HEK293 (cell line): ENCODE measurements around the gene AFG3L2.
A peak's percentile ranks its signal among the peaks of the same experiment; 100 is the strongest.

Experiments used
- CTCF ChIA-PET: fragments of 350-600 bp; formaldehyde crosslinking; extraction: SDS; loops from one replicate; lab custom pipeline; 2021; ENCODE audit warnings: antibody characterized with exemption; lab: Yijun Ruan, JAX
- POLR2A ChIA-PET: fragments of 300-600 bp; formaldehyde crosslinking; extraction: SDS; loops from one replicate; lab custom pipeline; 2020; ENCODE audit warnings: antibody characterized with exemption, inconsistent platforms; lab: Yijun Ruan, JAX
- H3K27ac ChIP-seq: fragments of 200-500 bp; sonication (Bioruptor generic); 2 replicates; pipeline ENCODE4 v1.5.1; 2014; ENCODE audit warnings: low read depth, low read length, control low read depth, inconsistent platforms; ENCODE audit errors: extremely low read depth
- H3K36me3 ChIP-seq, 2 experiments: fragments of 200-500 bp in 1 of 2; sonication (Bioruptor generic) in 1 of 2; 1 replicate in 1 of 2; 2 replicates in 1 of 2; pipeline ENCODE4 v1.5.1; 2014 to 2017; ENCODE audit warnings: inconsistent platforms in 2 of 2, low read length in 2 of 2; ENCODE audit not compliant: control insufficient read depth in 2 of 2, insufficient read depth in 1 of 2
- H3K4me1 ChIP-seq: fragments of 200-500 bp; sonication (Bioruptor generic); 2 replicates; pipeline ENCODE4 v1.5.1; 2014; ENCODE audit warnings: mild to moderate bottlenecking, low read length, inconsistent platforms; ENCODE audit not compliant: control insufficient read depth, insufficient read depth
- H3K4me3 ChIP-seq: 2 replicates; pipeline ENCODE4 v1.5.1; 2011; ENCODE audit warnings: low read depth, mild to moderate bottlenecking, control low read depth, low read length, moderate library complexity
- H3K9me3 ChIP-seq: fragments of 200-500 bp; sonication (Bioruptor generic); 2 replicates; pipeline ENCODE4 v1.5.1; 2014; ENCODE audit warnings: low read depth, low read length, inconsistent platforms; ENCODE audit not compliant: control insufficient read depth, insufficient read depth
- CTCF ChIP-seq: fragments of 450-650 bp; formaldehyde crosslinking; IDR thresholded peaks from 2 replicates; pipeline ENCODE4 v1.5.1; 2016; ENCODE audit warnings: missing biosample characterization, missing genetic modification characterization
- OSR2 ChIP-seq: fragments of 450-650 bp; formaldehyde crosslinking; IDR thresholded peaks from 2 replicates; pipeline ENCODE4 v1.5.1; 2016; ENCODE audit warnings: missing biosample characterization, missing genetic modification characterization
- PRDM2 ChIP-seq: fragments of 450-650 bp; formaldehyde crosslinking; IDR thresholded peaks from 2 replicates; pipeline ENCODE4 v1.5.1; 2016; ENCODE audit warnings: missing biosample characterization, missing genetic modification characterization, borderline replicate concordance
- SETDB1 ChIP-seq: IDR thresholded peaks from one replicate; pipeline ENCODE4 v1.6.1; 2017; ENCODE audit warnings: mild to moderate bottlenecking, low read length, moderate library complexity, mixed read lengths; ENCODE audit not compliant: insufficient read length
- SP3 ChIP-seq: fragments of 450-650 bp; formaldehyde crosslinking; IDR thresholded peaks from 2 replicates; pipeline ENCODE4 v1.5.1; 2016; ENCODE audit warnings: missing biosample characterization, missing genetic modification characterization
- SP7 ChIP-seq: fragments of 450-650 bp; formaldehyde crosslinking; IDR thresholded peaks from 2 replicates; pipeline ENCODE4 v1.5.1; 2016; ENCODE audit warnings: missing biosample characterization, missing genetic modification characterization
- ZBTB8A ChIP-seq: fragments of 450-650 bp; formaldehyde crosslinking; IDR thresholded peaks from 2 replicates; pipeline ENCODE4 v1.5.1; 2016; ENCODE audit warnings: missing biosample characterization, missing genetic modification characterization
- ZNF239 ChIP-seq: fragments of 450-650 bp; formaldehyde crosslinking; IDR thresholded peaks from 2 replicates; pipeline ENCODE4 v1.5.1; 2016; ENCODE audit warnings: missing biosample characterization, missing genetic modification characterization
- ZNF24 ChIP-seq: fragments of 450-650 bp; formaldehyde crosslinking; IDR thresholded peaks from 2 replicates; pipeline ENCODE4 v1.5.1; 2016; ENCODE audit warnings: missing biosample characterization, missing genetic modification characterization
- ZNF416 ChIP-seq: fragments of 450-650 bp; formaldehyde crosslinking; IDR thresholded peaks from 2 replicates; pipeline ENCODE4 v1.5.1; 2016; ENCODE audit warnings: missing biosample characterization, missing genetic modification characterization
- ZNF548 ChIP-seq: fragments of 450-650 bp; formaldehyde crosslinking; IDR thresholded peaks from 2 replicates; pipeline ENCODE4 v1.5.1; 2016; ENCODE audit warnings: missing biosample characterization, missing genetic modification characterization
- ZNF600 ChIP-seq: fragments of 450-650 bp; formaldehyde crosslinking; IDR thresholded peaks from 2 replicates; pipeline ENCODE4 v1.5.1; 2016; ENCODE audit warnings: missing biosample characterization, missing genetic modification characterization
- ZNF639 ChIP-seq: fragments of 450-650 bp; formaldehyde crosslinking; IDR thresholded peaks from 2 replicates; pipeline ENCODE4 v1.5.1; 2016; ENCODE audit warnings: missing biosample characterization, missing genetic modification characterization
- ZNF654 ChIP-seq: fragments of 450-650 bp; formaldehyde crosslinking; IDR thresholded peaks from 2 replicates; pipeline ENCODE4 v1.5.1; 2016; ENCODE audit warnings: low read depth, missing biosample characterization, missing genetic modification characterization
- ZNF660 ChIP-seq: fragments of 450-650 bp; IDR thresholded peaks from 2 replicates; pipeline ENCODE4 v1.5.1; 2018; ENCODE audit warnings: missing biosample characterization, mild to moderate bottlenecking, missing genetic modification characterization
- ZNF707 ChIP-seq: fragments of 450-650 bp; formaldehyde crosslinking; IDR thresholded peaks from 2 replicates; pipeline ENCODE4 v1.5.1; 2016; ENCODE audit warnings: missing biosample characterization, missing genetic modification characterization
- ZNF837 ChIP-seq: fragments of 450-650 bp; formaldehyde crosslinking; IDR thresholded peaks from 2 replicates; pipeline ENCODE4 v1.5.1; 2016; ENCODE audit warnings: missing biosample characterization, missing genetic modification characterization
- ZSCAN30 ChIP-seq: fragments of 450-650 bp; IDR thresholded peaks from 2 replicates; pipeline ENCODE4 v1.5.1; 2018; ENCODE audit warnings: missing biosample characterization, mild to moderate bottlenecking, missing genetic modification characterization, moderate library complexity

AFG3L2 gene

DNA sequence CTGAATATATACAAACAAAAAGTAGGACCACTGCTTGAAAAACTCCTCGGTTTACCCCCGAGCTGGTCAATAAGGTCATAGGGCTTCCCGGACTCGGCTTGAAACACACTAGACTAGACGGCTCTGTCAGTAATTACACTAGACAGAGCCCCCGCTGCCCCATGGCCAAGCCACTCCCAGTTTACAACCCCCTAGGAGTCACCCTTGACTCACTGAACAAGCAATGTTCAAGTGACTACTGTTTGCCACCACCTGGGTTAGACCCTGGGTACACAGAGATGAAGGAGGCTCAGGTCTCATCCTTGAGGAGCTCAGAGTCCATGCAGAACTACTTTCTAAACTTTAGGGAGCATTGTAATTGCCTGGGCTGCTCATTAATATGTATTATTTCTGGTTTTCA lies 17.0 kb upstream of the AFG3L2 start:
- CTCF ChIA-PET, result interaction anchor here (0.6 to 6.1 kb wide), 15 partner anchors 9 to 541 kb away, joined by 3 to 118 read pairs (median 3); partner anchors contain the start of genes PRELID3A and SPIRE1
- POLR2A ChIA-PET, result interaction anchor here (1.2 kb wide), 1 partner anchor 17 kb away, joined by 3 read pairs; the partner anchor contains the start of gene AFG3L2
- H3K9me3 ChIP-seq, result no peaks in the 10 kb centered on the region
- no peak overlapping the region for H3K4me3 ChIP-seq
- H3K27ac ChIP-seq, result no peak overlapping the region
- no peak for TF ChIP-seq ZBTB8A (tag by site-specific recombination)
- TF ChIP-seq ZNF24, result no peak
- TF ChIP-seq OSR2 (tag by site-specific recombination), result peak; percentile 36; the same call in 1 of the 2 replicates
- TF ChIP-seq, all 188 proteins: peak for 1
- Histone ChIP-seq H3K4me1 (no peaks in the 10 kb centered on the region), H3K36me3 (no peaks in the 10 kb centered on the region)

DNA sequence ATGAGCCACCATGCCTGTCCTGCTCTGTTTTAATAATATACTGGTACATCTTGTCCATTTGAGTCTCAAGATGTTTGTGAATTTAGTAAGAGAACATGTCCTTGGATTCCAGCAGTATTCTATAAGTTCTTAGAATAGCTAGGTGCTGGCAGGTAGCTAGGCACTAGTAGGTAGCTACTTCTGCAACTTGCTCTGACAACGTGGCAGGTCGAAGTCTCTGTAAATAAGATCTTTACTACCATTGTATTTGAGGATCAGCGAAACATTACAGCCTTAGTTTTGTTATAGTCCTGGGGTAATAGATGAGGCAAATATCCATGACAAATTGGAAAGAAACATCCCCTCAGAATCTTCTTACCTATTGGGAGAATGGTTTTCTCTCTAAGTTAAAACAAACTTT lies 16.5 kb upstream of the AFG3L2 start:
- CTCF ChIA-PET, result interaction anchor here (0.6 to 6.1 kb wide), 20 partner anchors 10 to 766 kb away, joined by 3 to 118 read pairs (median 4); partner anchors contain the start of genes PRELID3A and SPIRE1
- no peak overlapping the region for H3K27ac ChIP-seq
- POLR2A ChIA-PET, result interaction anchor here (0.8 to 1.2 kb wide), 2 partner anchors 9 to 16 kb away, joined by 3 read pairs; partner anchors contain the start of gene AFG3L2
- H3K36me3 ChIP-seq, result no peaks in the 10 kb centered on the region
- H3K4me3 ChIP-seq, result no peak overlapping the region
- no peaks in the 10 kb centered on the region for H3K4me1 ChIP-seq
- no peaks in the 10 kb centered on the region for H3K9me3 ChIP-seq
- no peak for TF ChIP-seq ZNF416 (tag by site-specific recombination)
- TF ChIP-seq ZNF837 (tag by site-specific recombination), result no peak
- no peak for TF ChIP-seq SETDB1
- no peak for TF ChIP-seq ZNF239 (tag by site-specific recombination)
- TF ChIP-seq, all 188 proteins: peak for 0

GRCh38 chr18:12391487-12392165 lies 14.6 kb upstream of the AFG3L2 start:
- H3K27ac ChIP-seq, result no peak overlapping the region
- no peaks in the 10 kb centered on the region for H3K9me3 ChIP-seq
- H3K36me3 ChIP-seq, result no peaks in the 10 kb centered on the region
- CTCF ChIA-PET, result interaction anchor here (0.5 to 6.1 kb wide), 67 partner anchors 8 to 820 kb away, joined by 3 to 118 read pairs (median 4); partner anchors contain the start of genes PRELID3A and SPIRE1
- POLR2A ChIA-PET, result interaction anchor here (0.6 to 0.7 kb wide), 2 partner anchors 259 to 268 kb away, joined by 3 to 5 read pairs; no protein-coding TSS in a partner anchor
- no peaks in the 10 kb centered on the region for H3K4me1 ChIP-seq
- no peak overlapping the region for H3K4me3 ChIP-seq
- peak; percentile 73 for TF ChIP-seq CTCF (tag by site-specific recombination)
- TF ChIP-seq ZNF548 (tag by site-specific recombination), result no peak
- no peak for TF ChIP-seq PRDM2
- TF ChIP-seq ZNF707 (tag by site-specific recombination), result no peak
- peak; percentile 56; the same call in 1 of the 2 replicates for TF ChIP-seq ZNF600 (tag by site-specific recombination)
- TF ChIP-seq ZSCAN30 (tag by site-specific recombination), result peak; percentile 54
- TF ChIP-seq SP7, result 0 out of 2 replicates have a peak, but pooled peaks have one; percentile 14
- no peak for TF ChIP-seq SP3 (tag by site-specific recombination)
- TF ChIP-seq ZNF660 (tag by site-specific recombination), result peak; percentile 31; the same call in 1 of the 2 replicates
- peak; percentile 91 for TF ChIP-seq ZNF654 (tag by site-specific recombination)
- no peak for TF ChIP-seq ZNF639 (tag by site-specific recombination)
